ENCODE results near the gene PARP12.

The PARP12 gene

GRCh38 chr7:140009735-140010134 lies 53.0 kb downstream of the PARP12 start:
- DNase-seq: no peak
- Histone ChIP-seq H3K27ac (no peak overlapping the region), H3K27me3 (replicated peaks) (peaks cover 14% of the 10 kb centered on the region), H3K4me3 (ENCODE audit: low read depth, low read length) (no peak overlapping the region), H3K36me3 (replicated peaks) (no peaks in the 10 kb centered on the region)
- no peak for TF ChIP-seq CTCF (IDR thresholded peaks at IDR 0.05; ENCODE audit: low read depth, low read length, missing control alignments)
- in situ Hi-C loops (cut with HindIII; ENCODE audit: low pct_ligation_motif_present, low sequenced_read_pairs): loop anchor here (10.0 kb wide), 1 partner anchor 405 kb away; no protein-coding TSS in a partner anchor

GRCh38 chr7:140008755-140009610 lies 53.8 kb downstream of the PARP12 start:
- no peak for TF ChIP-seq CTCF (IDR thresholded peaks at IDR 0.05; ENCODE audit: low read depth, low read length, missing control alignments)
- Histone ChIP-seq H3K27me3 (replicated peaks) (peaks cover 13% of the 10 kb centered on the region), H3K36me3 (replicated peaks) (no peaks in the 10 kb centered on the region), H3K27ac (no peak overlapping the region), H3K4me3 (ENCODE audit: low read depth, low read length) (no peak overlapping the region)
- no peak for DNase-seq
- in situ Hi-C loops (cut with HindIII; ENCODE audit: low pct_ligation_motif_present, low sequenced_read_pairs): loop anchor here (10.0 kb wide), 1 partner anchor 404 kb away; no protein-coding TSS in a partner anchor

- H3K4me3 ChIP-seq (ENCODE audit: low read depth, low read length): no peak overlapping the region
- no peak for TF ChIP-seq CTCF (IDR thresholded peaks at IDR 0.05; ENCODE audit: low read depth, low read length, missing control alignments)
Observed at GRCh38 chr7:140007051-140007690, 55.6 kb downstream of the PARP12 start.

GRCh38 chr7:140006600-140006999 lies 56.2 kb downstream of the PARP12 start:
- no peak for TF ChIP-seq CTCF (IDR thresholded peaks at IDR 0.05; ENCODE audit: low read depth, low read length, missing control alignments)
- no peak for DNase-seq
- no peak overlapping the region for H3K27ac ChIP-seq
- H3K4me3 ChIP-seq (ENCODE audit: low read depth, low read length): no peak overlapping the region
- H3K27me3 ChIP-seq (replicated peaks): peaks cover 5% of the 10 kb centered on the region
- H3K36me3 ChIP-seq (replicated peaks): no peaks in the 10 kb centered on the region
- in situ Hi-C loops (cut with HindIII; ENCODE audit: low pct_ligation_motif_present, low sequenced_read_pairs): loop anchor here (10.0 kb wide), 1 partner anchor 402 kb away; no protein-coding TSS in a partner anchor

More at GRCh38 chr7:140007051-140007690, 55.6 kb downstream of the PARP12 start:
- Histone ChIP-seq H3K27me3 (replicated peaks) (peaks cover 5% of the 10 kb centered on the region), H3K36me3 (replicated peaks) (no peaks in the 10 kb centered on the region), H3K27ac (no peak overlapping the region)
- no peak for DNase-seq
- in situ Hi-C loops (cut with HindIII; ENCODE audit: low pct_ligation_motif_present, low sequenced_read_pairs): loop anchor here (10.0 kb wide), 1 partner anchor 402 kb away; no protein-coding TSS in a partner anchor

GRCh38 chr7:140005754-140006503 lies 56.8 kb downstream of the PARP12 start:
- Histone ChIP-seq H3K27me3 (replicated peaks) (peaks cover 2% of the 10 kb centered on the region), H3K36me3 (replicated peaks) (no peaks in the 10 kb centered on the region), H3K4me3 (ENCODE audit: low read depth, low read length) (no peak overlapping the region), H3K27ac (no peak overlapping the region)
- in situ Hi-C loops (cut with HindIII; ENCODE audit: low pct_ligation_motif_present, low sequenced_read_pairs): loop anchor here (10.0 kb wide), 1 partner anchor 401 kb away; no protein-coding TSS in a partner anchor
- peak; percentile 80 for TF ChIP-seq CTCF (IDR thresholded peaks at IDR 0.05; ENCODE audit: low read depth, low read length, missing control alignments)
- DNase-seq: peak; percentile 52

All from brain microvascular endothelial cell (primary cell).